HEK293T (cell line): Measurements from ENCODE around the gene CD4.

Experiments used
- ELF4 ChIP-seq: fragments of 450-650 bp; IDR thresholded peaks from 2 replicates; pipeline ENCODE4 v1.6.1; 2017; ENCODE audit warnings: antibody characterized with exemption
- FOXA1 ChIP-seq: fragments of 450-650 bp; IDR thresholded peaks from 2 replicates; pipeline ENCODE4 v1.6.1; 2016; ENCODE audit warnings: mild to moderate bottlenecking
- FOXK2 ChIP-seq: fragments of 450-650 bp; IDR thresholded peaks from 2 replicates; pipeline ENCODE4 v1.6.1; 2016; ENCODE audit warnings: mild to moderate bottlenecking
- FOXM1 ChIP-seq: fragments of 450-650 bp; IDR thresholded peaks from 2 replicates; pipeline ENCODE4 v1.6.1; 2017; ENCODE audit warnings: mild to moderate bottlenecking, borderline replicate concordance
- LEF1 ChIP-seq: fragments of 450-650 bp; IDR thresholded peaks from 2 replicates; pipeline ENCODE4 v1.6.1; 2017; ENCODE audit warnings: mild to moderate bottlenecking, borderline replicate concordance
- NFRKB ChIP-seq: fragments of 450-650 bp; IDR thresholded peaks from 2 replicates; pipeline ENCODE4 v1.6.1; 2016; ENCODE audit warnings: mild to moderate bottlenecking, moderate library complexity
- PKNOX1 ChIP-seq: fragments of 450-650 bp; IDR thresholded peaks from 2 replicates; pipeline ENCODE4 v1.6.1; 2016
- SP1 ChIP-seq: fragments of 450-650 bp; IDR thresholded peaks from 2 replicates; pipeline ENCODE4 v1.6.1; 2017
- SUZ12 ChIP-seq: fragments of 450-650 bp; IDR thresholded peaks from 2 replicates; pipeline ENCODE4 v1.6.1; 2016; ENCODE audit warnings: mild to moderate bottlenecking
- TARDBP ChIP-seq: fragments of 450-650 bp; IDR thresholded peaks from 2 replicates; pipeline ENCODE4 v1.6.1; 2016
- ZNF384 ChIP-seq: fragments of 450-650 bp; IDR thresholded peaks from 2 replicates; pipeline ENCODE4 v1.6.1; 2016

GRCh38 chr12:6850796-6851152, 61.4 kb downstream of the CD4 start:
- TF ChIP-seq LEF1 (no peak), SP1 (no peak), FOXK2 (no peak), FOXA1 (no peak), PKNOX1 (no peak), TARDBP (no peak), NFRKB (no peak), FOXM1 (no peak), SUZ12 (no peak), ZNF384 (no peak), ELF4 (no peak)
